OCI-LY3 (cell line): ENCODE measurements around the gene GDE1.

Experiments
- H2AFZ ChIP-seq: fragments of 200-600, 300-600 bp; shearing (Covaris generic); 2 replicates; pipeline ENCODE4 v1.6.0; 2014; ENCODE audit warnings: antibody characterized with exemption, low read depth, low read length
- H3K27ac ChIP-seq: fragments of 200-600, 300-600 bp; sonication (generic); 2 replicates; pipeline ENCODE4 v1.5.1; 2014; ENCODE audit warnings: mild to moderate bottlenecking, low read length, moderate library complexity, mixed read lengths
- H3K27me3 ChIP-seq: fragments of 200-600, 300-600 bp; sonication (generic); 2 replicates; pipeline ENCODE4 v1.6.1; 2014; ENCODE audit warnings: low read depth, low read length, mixed read lengths
- H3K36me3 ChIP-seq: fragments of 200-600, 300-600 bp; sonication (generic); replicated peaks from 2 replicates; pipeline ENCODE3; 2014; ENCODE audit warnings: low read depth, low read length, mixed read lengths
- H3K4me1 ChIP-seq: fragments of 300-600, 200-600 bp; sonication (generic); 2 replicates; pipeline ENCODE4 v1.6.1; 2014; ENCODE audit warnings: low read length, mixed read lengths
- H3K4me2 ChIP-seq: fragments of 200-600, 300-600 bp; sonication (generic); 2 replicates; pipeline ENCODE4 v1.6.1; 2014; ENCODE audit warnings: low read length, mixed read lengths
- H3K4me3 ChIP-seq: fragments of 300-600, 200-600 bp; sonication (generic); 2 replicates; pipeline ENCODE4 v1.5.1; 2014; ENCODE audit warnings: antibody characterized with exemption, mild to moderate bottlenecking, low read length, moderate library complexity
- H3K79me2 ChIP-seq: fragments of 300-600, 200-600 bp; shearing (Covaris generic); 2 replicates; pipeline ENCODE4 v1.6.1; 2014; ENCODE audit warnings: mild to moderate bottlenecking, low read length, mixed read lengths
- H3K9ac ChIP-seq: fragments of 300-600, 200-600 bp; shearing (Covaris generic); 2 replicates; pipeline ENCODE4 v1.6.0; 2014; ENCODE audit warnings: mild to moderate bottlenecking, low read length, moderate library complexity
- H3K9me3 ChIP-seq: fragments of 200-600, 300-600 bp; shearing (Covaris generic); 2 replicates; pipeline ENCODE4 v1.6.1; 2014; ENCODE audit warnings: low read length, mixed read lengths; ENCODE audit not compliant: insufficient read depth
- H4K20me1 ChIP-seq: fragments of 200-600, 300-600 bp; sonication (generic); 2 replicates; pipeline ENCODE4 v1.6.1; 2016; ENCODE audit warnings: low read length, mixed read lengths; ENCODE audit not compliant: insufficient read depth
- CTCF ChIP-seq: fragments of 200-600, 300-600 bp; sonication (generic); IDR thresholded peaks from 2 replicates; pipeline ENCODE4 v1.5.1; 2014; ENCODE audit warnings: antibody characterized with exemption, low read length, low read depth
- EZH2phosphoT487 ChIP-seq: fragments of 200-600 bp; shearing (Covaris generic); IDR thresholded peaks from 2 replicates; pipeline ENCODE4 v1.6.1; 2018; ENCODE audit warnings: antibody characterized with exemption, mixed run types, low read depth

GDE1 gene

GRCh38 chr16:19503461-19504075 is 18.3 kb downstream of the GDE1 start:
- no peak overlapping the region for H3K27ac ChIP-seq
- no peak overlapping the region for H3K4me3 ChIP-seq
- no peak overlapping the region for H3K4me2 ChIP-seq
- TF ChIP-seq CTCF, result no peak
- no peak for TF ChIP-seq EZH2phosphoT487
- H3K9ac ChIP-seq, result no peak overlapping the region
- no peaks in the 10 kb centered on the region for H3K4me1 ChIP-seq
- H3K27me3 ChIP-seq, result no peaks in the 10 kb centered on the region
- no peak overlapping the region for H2AFZ ChIP-seq
- no peaks in the 10 kb centered on the region for H3K9me3 ChIP-seq
- H4K20me1 ChIP-seq, result no peaks in the 10 kb centered on the region
- H3K36me3 ChIP-seq, result peaks cover 32% of the 10 kb centered on the region
- H3K79me2 ChIP-seq, result no peaks in the 10 kb centered on the region

- no peak overlapping the region for H2AFZ ChIP-seq
- TF ChIP-seq EZH2phosphoT487 (no peak), CTCF (peak; percentile 88)
- H3K36me3 ChIP-seq, result peaks cover 38% of the 10 kb centered on the region
- peaks cover 2% of the 10 kb centered on the region for H3K4me1 ChIP-seq
- H3K4me3 ChIP-seq, result no peak overlapping the region
- H3K4me2 ChIP-seq, result no peak overlapping the region
- no peak overlapping the region for H3K27ac ChIP-seq
- H3K9me3 ChIP-seq, result no peaks in the 10 kb centered on the region
- no peak overlapping the region for H3K9ac ChIP-seq
- no peaks in the 10 kb centered on the region for H3K27me3 ChIP-seq
- no peaks in the 10 kb centered on the region for H4K20me1 ChIP-seq
- no peaks in the 10 kb centered on the region for H3K79me2 ChIP-seq
Measured at GRCh38 chr16:19502395-19503131, 19.3 kb downstream of the GDE1 start.

- TF ChIP-seq CTCF (no peak), EZH2phosphoT487 (no peak)
- Histone ChIP-seq H3K4me1 (peaks cover 18% of the 10 kb centered on the region), H3K4me3 (no peak overlapping the region)
Measured at GRCh38 chr16:19499481-19499880, 22.4 kb downstream of the GDE1 start.

GRCh38 chr16:19499006-19499405 is 22.9 kb downstream of the GDE1 start:
- peaks cover 23% of the 10 kb centered on the region for H3K4me1 ChIP-seq
- H2AFZ ChIP-seq, result no peak overlapping the region
- H3K9me3 ChIP-seq, result no peaks in the 10 kb centered on the region
- no peak overlapping the region for H3K4me2 ChIP-seq
- H3K4me3 ChIP-seq, result no peak overlapping the region
- no peaks in the 10 kb centered on the region for H3K27me3 ChIP-seq
- H4K20me1 ChIP-seq, result no peaks in the 10 kb centered on the region
- H3K27ac ChIP-seq, result no peak overlapping the region
- TF ChIP-seq CTCF (no peak), EZH2phosphoT487 (no peak)
- H3K79me2 ChIP-seq, result no peaks in the 10 kb centered on the region
- no peak overlapping the region for H3K9ac ChIP-seq
- peaks cover 39% of the 10 kb centered on the region for H3K36me3 ChIP-seq

More at GRCh38 chr16:19499481-19499880, 22.4 kb downstream of the GDE1 start:
- no peaks in the 10 kb centered on the region for H4K20me1 ChIP-seq
- no peak overlapping the region for H3K27ac ChIP-seq
- H3K36me3 ChIP-seq, result peaks cover 40% of the 10 kb centered on the region
- no peaks in the 10 kb centered on the region for H3K27me3 ChIP-seq
- no peak overlapping the region for H3K9ac ChIP-seq
- H3K79me2 ChIP-seq, result no peaks in the 10 kb centered on the region
- H3K4me2 ChIP-seq, result no peak overlapping the region
- no peaks in the 10 kb centered on the region for H3K9me3 ChIP-seq
- no peak overlapping the region for H2AFZ ChIP-seq
